GM04504 (cell line): Measurements from ENCODE around the gene GPR150.

Experiments used
- DNase-seq: peaks from one replicate; pipeline ENCODE4 v3.0.0-alpha.2; 2012; ENCODE audit warnings: low read depth

The GPR150 gene

GRCh38 chr5:95620030-95620869 is at the start of gene GPR150:
TSS of gene GPR150 (plus strand) at chr5:95620087. CDS start at chr5:95620276, 189 bp downstream.
- DNase-seq = no peak

DNA sequence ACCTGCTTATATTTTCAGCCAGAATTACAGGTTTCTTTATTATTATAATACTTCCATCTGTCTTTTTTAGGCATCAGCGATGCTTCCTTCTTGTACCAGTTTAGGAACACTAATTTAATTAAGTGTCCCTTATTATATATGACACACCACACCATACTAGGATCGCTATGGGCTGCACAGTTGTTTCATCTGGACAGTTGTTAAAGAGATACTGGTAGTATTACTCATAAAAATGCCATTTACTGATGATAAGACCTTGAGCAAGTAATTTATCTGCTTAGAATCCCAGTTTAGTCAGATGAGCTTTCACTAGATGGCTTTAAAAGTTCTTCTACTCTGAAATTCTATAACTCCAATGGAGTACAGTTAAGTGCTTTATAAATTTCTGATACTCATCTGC is 47.9 kb upstream of the GPR150 start:
- DNase-seq = no peak

DNA sequence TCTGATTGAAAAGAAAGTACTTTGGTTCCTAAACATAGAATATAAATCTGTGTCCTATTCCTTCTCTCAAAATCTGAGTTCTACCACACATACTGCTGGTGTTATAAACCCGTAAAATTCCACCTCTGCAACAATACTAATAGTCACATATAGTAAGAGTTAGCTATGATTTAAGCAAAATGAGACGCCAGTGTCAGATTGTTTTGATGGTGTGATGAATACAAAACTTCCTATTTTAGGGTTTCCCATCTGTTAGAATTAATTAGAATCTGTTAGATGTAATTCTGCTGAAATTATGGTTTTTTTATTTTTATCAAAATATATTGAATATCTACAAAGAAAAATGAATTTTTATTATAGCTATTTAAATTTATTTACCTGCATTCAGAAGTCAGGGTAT is 38.3 kb upstream of the GPR150 start:
- no peak for DNase-seq

- no peak for DNase-seq
These were observed 35.9 kb upstream of the GPR150 start for GRCh38 chr5:95583992-95584391.

DNA sequence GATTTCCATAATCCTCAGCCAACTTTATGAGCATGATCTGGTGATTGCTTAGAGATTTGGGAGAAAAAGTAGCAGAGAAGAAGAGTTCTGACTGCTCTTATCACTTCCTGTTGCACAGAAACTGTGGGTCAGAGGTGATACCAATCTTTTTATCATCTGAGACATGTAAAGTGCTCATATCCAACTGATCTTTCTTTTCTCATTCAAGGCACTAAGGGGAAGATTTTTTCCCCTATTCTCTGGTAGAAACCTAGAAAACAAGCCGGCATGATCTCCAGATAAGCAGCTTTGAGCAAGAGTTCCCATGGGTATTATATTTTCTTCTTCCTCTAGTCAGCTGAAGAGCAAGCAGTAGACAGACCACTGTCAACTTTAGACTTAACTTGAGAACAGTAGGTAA is 29.0 kb upstream of the GPR150 start:
- no peak for DNase-seq

- DNase-seq = peak; percentile 43
These were observed 28.4 kb upstream of the GPR150 start for GRCh38 chr5:95591490-95591901.

- no peak for DNase-seq
These were observed 24.5 kb upstream of the GPR150 start for GRCh38 chr5:95595289-95595931.

DNA sequence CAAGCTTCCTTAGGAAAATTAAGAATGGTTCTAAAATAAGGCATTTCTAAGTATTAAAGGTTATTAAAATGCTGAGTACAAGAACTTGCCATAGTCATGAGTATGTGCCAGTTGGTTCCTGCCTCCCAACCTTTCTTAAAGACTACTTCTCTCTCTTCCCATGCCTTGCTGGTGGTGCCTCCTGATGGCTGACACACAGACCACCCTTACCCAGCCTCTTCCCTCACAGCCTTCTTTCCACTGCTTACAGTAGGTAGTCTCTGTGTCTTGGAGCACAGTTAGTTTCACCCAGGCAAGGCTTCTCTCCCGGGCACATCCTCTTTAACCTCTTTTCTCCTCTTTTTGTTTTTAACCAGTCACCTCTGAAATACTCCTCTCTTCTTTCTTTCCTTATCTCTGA is 20.6 kb upstream of the GPR150 start:
- no peak for DNase-seq

GRCh38 chr5:95600557-95600956 is 19.3 kb upstream of the GPR150 start:
- DNase-seq = no peak

- DNase-seq = no peak
These were observed 14.1 kb upstream of the GPR150 start for GRCh38 chr5:95605786-95606185.

DNA sequence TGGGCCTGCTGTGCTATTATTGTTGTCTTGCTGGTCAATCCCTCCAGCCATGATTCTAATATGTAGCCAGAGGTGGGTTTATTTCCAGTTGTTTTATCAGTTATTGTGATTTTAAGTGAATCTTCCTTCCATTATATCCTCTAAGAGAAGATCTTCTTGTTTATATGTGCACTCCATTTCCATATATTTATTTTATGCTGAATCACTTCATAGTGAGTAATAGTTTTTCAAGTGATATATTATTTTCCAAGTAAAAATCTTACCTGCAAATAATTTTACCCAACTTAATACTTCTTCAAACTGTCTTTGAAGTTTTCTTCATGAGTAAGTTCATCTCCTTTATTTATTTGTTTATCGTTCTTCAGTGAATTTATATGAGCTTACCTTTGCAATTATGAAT is 13.5 kb upstream of the GPR150 start:
- no peak for DNase-seq

- DNase-seq = no peak
These were observed 10.2 kb upstream of the GPR150 start for GRCh38 chr5:95609711-95610110.

- DNase-seq = no peak
These were observed 9.3 kb upstream of the GPR150 start for GRCh38 chr5:95610546-95610945.

DNA sequence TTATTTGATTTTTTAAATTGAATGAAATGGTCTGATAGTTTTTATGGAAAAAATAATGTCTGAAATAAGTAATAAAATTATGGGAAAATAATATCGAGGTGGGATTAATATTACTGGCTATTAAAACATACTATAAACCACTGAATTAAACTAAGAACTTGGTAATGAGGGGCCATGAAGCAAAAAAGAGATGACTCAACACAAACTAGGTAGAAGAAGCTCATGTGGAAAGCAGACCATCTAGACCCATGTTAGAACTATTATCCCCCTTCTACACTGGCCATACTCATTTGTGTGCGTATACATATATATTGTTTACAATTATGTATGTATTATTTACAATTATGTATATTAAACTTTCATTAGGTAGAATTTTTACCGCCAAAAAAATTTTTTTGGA is 8.5 kb upstream of the GPR150 start:
- no peak for DNase-seq

- DNase-seq = no peak
These were observed 6.4 kb upstream of the GPR150 start for GRCh38 chr5:95613514-95613913.

- DNase-seq = no peak
These were observed 4.8 kb upstream of the GPR150 start for GRCh38 chr5:95615164-95615467.

DNA sequence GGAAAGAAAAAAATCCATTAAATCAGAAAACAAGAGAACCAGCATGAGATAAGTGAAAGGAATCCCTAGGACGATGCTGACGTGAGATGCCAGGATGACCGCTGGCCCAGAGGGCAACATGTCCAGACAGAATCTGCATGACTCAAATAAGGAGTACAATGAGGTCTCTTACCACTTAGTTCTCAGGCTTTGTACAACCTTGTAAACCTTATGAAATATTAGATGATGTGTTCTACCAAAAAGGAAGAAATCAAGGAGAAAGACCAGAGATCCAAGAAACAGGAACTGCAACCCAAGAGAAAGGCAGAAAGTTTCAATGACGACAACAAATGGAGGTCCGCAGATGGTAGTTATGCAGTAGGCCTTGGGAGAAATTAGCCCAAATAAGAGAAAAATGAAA is 2.8 kb upstream of the GPR150 start:
- DNase-seq = no peak

DNA sequence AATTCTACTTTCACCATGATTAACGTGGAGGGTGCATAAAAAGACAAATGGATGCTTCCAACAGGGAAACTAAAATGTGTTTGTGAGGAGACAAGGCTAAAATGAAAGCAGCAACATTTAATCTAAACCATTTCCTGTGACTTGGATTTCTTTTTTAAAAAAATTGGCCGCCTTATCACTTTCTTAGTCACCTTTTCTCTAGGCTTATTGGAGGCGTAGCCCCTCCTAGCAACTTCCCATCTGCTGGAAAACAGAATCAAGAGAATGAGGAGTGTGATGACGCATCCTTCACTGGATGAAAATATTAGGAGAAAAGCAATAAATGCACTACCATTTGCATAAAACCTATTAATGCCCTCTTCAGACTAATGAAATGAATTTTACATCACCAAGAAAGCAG is 791 bp upstream of the GPR150 start:
- no peak for DNase-seq

GRCh38 chr5:95619514-95620029 is 315 bp upstream of the GPR150 start:
- DNase-seq = no peak

DNA sequence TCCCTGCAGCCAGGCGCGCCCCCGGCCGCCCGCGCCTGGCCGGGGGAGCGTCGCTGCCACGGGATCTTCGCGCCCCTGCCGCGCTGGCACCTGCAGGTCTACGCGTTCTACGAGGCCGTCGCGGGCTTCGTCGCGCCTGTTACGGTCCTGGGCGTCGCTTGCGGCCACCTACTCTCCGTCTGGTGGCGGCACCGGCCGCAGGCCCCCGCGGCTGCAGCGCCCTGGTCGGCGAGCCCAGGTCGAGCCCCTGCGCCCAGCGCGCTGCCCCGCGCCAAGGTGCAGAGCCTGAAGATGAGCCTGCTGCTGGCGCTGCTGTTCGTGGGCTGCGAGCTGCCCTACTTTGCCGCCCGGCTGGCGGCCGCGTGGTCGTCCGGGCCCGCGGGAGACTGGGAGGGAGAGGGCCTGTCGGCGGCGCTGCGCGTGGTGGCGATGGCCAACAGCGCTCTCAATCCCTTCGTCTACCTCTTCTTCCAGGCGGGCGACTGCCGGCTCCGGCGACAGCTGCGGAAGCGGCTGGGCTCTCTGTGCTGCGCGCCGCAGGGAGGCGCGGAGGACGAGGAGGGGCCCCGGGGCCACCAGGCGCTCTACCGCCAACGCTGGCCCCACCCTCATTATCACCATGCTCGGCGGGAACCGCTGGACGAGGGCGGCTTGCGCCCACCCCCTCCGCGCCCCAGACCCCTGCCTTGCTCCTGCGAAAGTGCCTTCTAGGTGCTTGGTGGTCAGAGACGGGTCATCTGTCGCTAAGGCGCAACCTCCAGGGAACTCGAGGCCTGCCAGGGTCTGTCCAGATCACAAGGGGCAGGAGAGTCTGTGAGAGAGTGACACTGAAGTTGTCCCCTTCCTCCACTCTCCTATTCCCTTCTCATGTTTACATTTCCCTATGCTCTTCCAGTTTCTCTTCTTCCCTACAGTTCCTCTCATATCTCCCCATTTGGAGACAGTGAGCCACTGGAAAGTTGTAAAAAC is 1.3 kb downstream of the GPR150 start:
- DNase-seq = no peak

DNA sequence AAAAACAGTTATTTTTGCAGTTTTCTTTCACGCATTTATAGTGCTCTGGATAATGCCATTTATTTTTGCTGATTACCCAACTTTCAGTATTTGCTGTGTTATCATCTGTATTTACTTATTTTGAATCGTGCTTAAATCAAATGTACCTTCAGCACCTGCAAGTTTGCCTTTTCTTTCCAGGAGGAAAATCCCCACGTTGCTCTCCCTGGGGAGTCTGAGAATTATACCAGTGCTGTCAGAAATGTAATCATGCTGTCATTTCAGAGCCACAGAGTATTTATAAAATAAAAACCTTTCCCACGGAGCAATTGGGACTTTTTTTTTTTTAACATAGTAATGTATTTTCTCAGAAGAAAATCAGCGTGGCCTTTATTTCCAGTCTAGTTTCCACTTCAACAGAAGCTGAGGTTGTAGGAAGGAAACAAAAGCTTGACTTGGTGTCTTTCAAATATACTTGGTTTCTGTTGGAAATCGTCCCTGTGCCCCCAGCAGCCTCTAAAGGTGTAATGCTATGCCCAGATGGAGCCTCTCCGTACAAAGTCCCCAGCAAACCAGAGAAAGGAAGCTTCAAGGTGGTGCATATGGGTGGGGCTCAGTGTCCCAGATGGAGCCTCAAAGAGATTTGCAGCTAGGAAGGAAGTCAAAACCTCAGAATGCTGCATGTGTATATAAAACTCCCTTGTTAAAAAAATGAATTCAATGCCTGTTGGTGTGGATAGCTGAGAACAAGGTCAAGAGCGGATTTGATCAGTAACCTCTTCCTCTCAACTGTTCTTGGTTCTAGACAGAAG is 2.1 kb downstream of the GPR150 start:
- no peak for DNase-seq

DNA sequence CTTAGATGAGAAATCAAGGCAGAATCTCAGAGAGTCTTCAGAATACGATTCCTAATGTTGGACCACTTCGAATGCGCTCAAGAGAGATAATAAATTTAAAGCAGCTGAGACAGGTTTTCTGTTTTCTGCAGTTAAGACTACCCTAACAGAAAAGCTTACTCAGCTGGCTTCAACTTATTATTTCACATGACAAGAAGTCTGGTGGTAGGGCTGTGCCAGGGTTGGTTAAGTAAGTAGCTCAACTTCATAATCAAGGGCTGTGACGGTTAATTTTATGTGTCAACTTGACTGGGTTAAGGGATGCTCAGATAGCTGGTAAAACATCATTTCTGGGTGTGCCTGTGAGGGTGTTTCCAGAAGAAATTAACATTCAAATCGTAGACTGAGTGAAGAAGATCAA is 3.8 kb downstream of the GPR150 start:
- DNase-seq = no peak
